Medulla oblongata (tissue), 1 donor: ENCODE data around the gene WHRN.
A peak's percentile ranks its signal among the peaks of the same experiment; 100 is the strongest.

Experiments
- DNase-seq: peaks from one replicate; pipeline ENCODE4 v3.0.0-alpha.2; 2015; ENCODE audit errors: extremely low spot score

The WHRN gene

GRCh38 chr9:114382699-114383520, 122.4 kb downstream of the WHRN start:
- DNase-seq, result no peak

GRCh38 chr9:114378883-114379282, 126.4 kb downstream of the WHRN start:
- no peak for DNase-seq

GRCh38 chr9:114378016-114378415, 127.3 kb downstream of the WHRN start:
- no peak for DNase-seq

- no peak for DNase-seq
These were observed 128.5 kb downstream of the WHRN start for GRCh38 chr9:114376586-114377445.

GRCh38 chr9:114375386-114376175, 129.7 kb downstream of the WHRN start:
- no peak for DNase-seq

- DNase-seq, result no peak
These were observed 130.3 kb downstream of the WHRN start for GRCh38 chr9:114374936-114375335.

GRCh38 chr9:114373960-114374730, 131.1 kb downstream of the WHRN start:
- no peak for DNase-seq

- DNase-seq, result peak; percentile 82
These were observed 132.3 kb downstream of the WHRN start for GRCh38 chr9:114372921-114373448.

- no peak for DNase-seq
These were observed 133.0 kb downstream of the WHRN start for GRCh38 chr9:114371973-114372917.

- no peak for DNase-seq
These were observed 133.8 kb downstream of the WHRN start for GRCh38 chr9:114371343-114371944.

GRCh38 chr9:114370968-114371320, 134.3 kb downstream of the WHRN start:
- peak; percentile 71 for DNase-seq

GRCh38 chr9:114370251-114370967, 134.9 kb downstream of the WHRN start:
- peak; percentile 36 for DNase-seq

GRCh38 chr9:114369216-114370130, 135.8 kb downstream of the WHRN start:
- DNase-seq, result no peak

- no peak for DNase-seq
These were observed 137.3 kb downstream of the WHRN start for GRCh38 chr9:114367772-114368569.

- no peak for DNase-seq
These were observed 137.9 kb downstream of the WHRN start for GRCh38 chr9:114367366-114367765.

GRCh38 chr9:114366334-114367128, 138.7 kb downstream of the WHRN start:
- peak; percentile 26 for DNase-seq
